Stimulated activated CD8-positive, alpha-beta memory T cell treated with anti-CD3 and anti-CD28 coated beads, Interleukin-4, amount 100 ng/mL, for 4 hours (primary cell): ENCODE results near the gene SCAF4.
"Not testable (repeated sequence)": the region's sequence is repeated elsewhere in the genome, so short reads cannot be mapped to it uniquely, and the experiment has no call there.

Experiments
- DNase-seq, 2 donors: peaks; one replicate each; pipeline ENCODE4 v3.0.0-alpha.2; 2020; ENCODE audit warnings: low read depth in 2 of 2, low spot score in 1 of 2

The SCAF4 gene, protein sequence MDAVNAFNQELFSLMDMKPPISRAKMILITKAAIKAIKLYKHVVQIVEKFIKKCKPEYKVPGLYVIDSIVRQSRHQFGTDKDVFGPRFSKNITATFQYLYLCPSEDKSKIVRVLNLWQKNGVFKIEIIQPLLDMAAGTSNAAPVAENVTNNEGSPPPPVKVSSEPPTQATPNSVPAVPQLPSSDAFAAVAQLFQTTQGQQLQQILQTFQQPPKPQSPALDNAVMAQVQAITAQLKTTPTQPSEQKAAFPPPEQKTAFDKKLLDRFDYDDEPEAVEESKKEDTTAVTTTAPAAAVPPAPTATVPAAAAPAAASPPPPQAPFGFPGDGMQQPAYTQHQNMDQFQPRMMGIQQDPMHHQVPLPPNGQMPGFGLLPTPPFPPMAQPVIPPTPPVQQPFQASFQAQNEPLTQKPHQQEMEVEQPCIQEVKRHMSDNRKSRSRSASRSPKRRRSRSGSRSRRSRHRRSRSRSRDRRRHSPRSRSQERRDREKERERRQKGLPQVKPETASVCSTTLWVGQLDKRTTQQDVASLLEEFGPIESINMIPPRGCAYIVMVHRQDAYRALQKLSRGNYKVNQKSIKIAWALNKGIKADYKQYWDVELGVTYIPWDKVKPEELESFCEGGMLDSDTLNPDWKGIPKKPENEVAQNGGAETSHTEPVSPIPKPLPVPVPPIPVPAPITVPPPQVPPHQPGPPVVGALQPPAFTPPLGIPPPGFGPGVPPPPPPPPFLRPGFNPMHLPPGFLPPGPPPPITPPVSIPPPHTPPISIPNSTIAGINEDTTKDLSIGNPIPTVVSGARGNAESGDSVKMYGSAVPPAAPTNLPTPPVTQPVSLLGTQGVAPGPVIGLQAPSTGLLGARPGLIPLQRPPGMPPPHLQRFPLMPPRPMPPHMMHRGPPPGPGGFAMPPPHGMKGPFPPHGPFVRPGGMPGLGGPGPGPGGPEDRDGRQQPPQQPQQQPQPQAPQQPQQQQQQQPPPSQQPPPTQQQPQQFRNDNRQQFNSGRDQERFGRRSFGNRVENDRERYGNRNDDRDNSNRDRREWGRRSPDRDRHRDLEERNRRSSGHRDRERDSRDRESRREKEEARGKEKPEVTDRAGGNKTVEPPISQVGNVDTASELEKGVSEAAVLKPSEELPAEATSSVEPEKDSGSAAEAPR

DNA sequence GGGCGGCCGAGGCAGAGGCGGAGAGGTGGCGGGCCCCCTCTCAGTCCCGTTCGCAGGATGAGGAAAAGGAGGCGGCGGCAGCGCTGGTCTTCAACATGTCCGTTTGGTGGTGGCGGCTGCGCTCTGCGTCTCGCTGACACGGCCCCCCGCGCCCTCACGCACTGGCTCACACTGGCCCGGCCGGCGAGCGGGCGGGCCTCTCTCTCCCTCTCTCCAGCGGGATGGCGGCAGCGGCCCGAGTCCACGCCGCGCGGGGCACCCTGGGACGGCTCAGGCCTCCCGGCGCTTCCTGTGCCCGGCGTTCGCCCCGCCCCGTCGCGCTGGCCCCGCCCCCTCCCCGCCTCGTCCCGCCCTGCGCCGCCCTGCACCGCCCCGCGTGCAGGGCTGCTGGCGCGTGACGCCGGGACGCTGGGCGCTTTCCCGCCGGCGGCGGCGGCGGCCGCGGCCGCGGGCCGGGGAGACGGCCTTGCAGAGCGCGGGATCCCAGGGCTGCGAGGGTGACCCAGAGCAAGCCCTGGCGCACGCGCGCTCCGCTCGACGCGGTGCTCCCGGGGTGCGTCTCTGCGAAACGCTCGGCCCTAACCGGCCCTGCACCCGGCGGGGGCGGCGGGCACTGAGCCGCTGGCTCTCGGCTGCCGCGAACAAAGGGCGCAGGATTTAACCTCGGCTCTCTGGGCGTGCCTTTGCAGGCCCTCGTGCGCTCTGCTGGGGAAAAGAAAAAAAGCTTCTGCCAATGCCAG lies at the start of gene SCAF4:
Gene SCAF4 (minus strand): TSS at position 262 of the 740 bp plus-strand sequence. CDS start 426 bp downstream, outside the sequence.
- DNase-seq: peak; percentile 52 to 65

DNA sequence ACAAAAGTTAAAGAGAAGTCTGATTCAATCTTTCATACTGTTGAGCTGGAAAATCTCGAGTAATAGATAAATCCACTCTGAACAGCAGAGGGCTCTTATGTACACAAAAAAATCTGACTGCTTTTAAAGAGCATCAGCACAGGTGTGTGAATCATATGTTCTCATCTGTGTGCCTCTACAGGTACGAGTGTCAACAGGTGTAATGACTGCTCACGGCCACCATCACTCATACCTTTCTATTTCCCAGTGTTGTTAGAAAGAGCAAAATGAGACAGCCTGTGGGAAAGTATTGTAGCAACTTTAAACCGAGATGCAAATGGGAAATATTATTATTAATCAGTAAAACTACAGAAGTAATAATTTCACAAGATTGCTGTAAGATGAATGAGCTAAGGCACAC lies 49.0 kb upstream of the SCAF4 start:
- DNase-seq: no peak

DNA sequence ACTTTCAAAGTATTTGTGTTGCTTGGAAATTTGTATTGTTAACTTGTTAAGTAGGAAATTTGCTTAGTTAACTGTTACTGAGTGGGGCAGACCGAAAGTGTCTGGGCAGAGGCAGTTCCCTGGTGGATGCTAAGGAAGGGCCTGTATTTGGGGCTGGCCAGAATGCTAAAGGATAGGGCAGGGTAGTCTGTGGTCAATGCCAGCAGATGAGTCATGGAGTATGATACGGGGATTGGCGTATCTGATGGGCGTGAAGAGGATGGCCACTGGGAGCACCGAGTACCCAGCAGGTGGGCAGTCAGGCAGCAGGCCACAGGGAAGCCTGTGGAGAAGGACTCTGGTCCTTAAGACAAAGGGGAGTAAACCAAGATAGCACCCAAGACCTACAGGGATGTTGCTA lies 46.6 kb upstream of the SCAF4 start:
- DNase-seq: no peak

DNA sequence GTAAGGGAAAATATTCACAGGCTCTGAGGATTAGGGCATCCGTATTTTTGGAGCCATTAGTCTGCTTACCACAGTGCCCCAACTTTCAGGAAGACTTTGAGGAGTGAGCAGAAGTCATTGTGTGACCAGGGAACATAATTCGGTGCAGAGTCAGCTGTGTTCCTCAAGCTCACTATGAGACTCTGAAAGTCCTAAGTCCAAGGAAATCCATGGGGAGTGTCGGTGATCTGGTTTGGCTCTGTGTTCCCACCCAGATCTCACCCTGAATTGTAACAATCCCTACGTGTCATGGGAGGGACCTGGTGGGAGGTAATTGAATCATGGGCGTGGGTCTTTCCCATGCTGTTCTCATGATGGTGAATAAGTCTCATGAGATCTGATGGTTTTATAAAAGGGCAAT lies 45.9 kb upstream of the SCAF4 start:
- DNase-seq: no peak

DNA sequence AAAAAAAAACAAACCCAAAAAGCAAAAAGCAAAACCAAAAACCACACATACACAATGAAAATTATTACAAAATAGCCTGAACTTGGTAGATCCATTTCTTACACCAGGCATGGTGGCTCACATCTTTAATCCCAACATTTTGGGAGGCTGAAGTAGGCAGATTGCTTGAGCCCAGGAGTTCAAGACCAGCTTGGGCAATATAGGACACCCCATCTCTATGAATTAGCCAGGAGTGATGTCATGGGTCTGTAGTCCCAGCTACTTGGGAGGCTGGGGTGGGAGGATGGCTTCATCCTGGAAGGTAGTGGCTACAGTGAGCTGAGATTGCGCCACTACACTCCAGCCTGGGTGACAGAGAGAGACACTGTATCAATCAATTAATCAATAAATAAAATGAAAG lies 42.1 kb upstream of the SCAF4 start:
- no peak for DNase-seq

DNA sequence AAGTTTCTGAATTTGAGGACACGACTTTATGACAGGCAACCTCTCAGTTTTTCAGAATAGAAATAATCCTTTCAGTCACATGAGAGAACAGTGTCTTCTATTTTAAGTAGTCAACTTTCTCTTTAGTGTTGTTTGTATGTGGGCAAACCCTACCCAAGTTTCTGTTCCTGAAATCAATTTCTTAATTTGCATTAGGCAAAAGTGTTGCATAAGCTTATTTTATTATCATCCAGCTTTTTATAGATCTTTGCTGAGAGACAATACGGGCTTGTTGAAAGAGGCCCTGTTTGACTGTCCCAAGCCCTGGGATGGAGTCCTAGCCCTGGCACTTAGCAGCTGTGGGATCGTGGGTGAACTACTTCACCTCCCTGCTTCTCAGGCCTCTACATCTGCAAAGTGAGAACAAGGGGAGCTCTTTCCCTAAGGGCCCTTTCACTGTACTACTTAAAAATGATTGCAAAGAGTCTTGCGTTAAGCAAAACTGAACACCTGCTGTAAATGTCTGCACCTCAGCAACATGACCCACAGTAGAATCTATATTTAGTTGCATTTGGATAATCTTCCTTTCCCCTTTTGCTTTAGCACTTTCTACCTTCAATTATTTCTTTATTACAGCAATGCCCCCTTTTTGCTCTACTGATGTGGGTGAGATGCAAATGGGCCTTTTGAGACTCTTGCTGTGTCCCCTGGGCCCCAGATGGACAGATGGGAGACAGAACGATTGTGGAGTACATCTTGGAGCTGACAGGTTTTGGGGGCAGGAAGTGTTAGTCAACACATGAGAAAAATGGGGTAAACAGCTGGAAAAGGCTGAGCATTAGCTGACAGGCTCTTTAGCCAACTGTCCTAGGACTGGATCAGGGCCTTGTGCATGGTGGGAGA lies 41.0 kb upstream of the SCAF4 start:
- DNase-seq: no peak

DNA sequence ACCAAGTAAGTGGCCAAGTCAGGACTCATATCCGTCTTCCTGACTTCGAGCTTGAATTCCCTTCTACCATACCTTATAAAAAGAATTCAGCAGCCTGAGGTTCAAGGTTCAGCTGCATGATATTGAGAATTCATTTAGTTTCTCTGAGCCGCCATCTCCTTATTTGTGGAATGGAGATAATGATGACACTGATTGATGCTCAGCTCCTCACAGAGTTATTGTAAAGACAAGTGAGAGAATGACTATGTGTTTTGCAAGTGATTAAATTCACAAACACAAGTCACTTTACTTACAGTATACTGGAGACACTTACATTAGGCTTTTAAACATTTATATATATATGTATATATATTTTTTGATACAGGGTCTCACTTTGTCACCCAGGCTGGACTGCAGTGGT lies 39.8 kb upstream of the SCAF4 start:
- DNase-seq: no peak

DNA sequence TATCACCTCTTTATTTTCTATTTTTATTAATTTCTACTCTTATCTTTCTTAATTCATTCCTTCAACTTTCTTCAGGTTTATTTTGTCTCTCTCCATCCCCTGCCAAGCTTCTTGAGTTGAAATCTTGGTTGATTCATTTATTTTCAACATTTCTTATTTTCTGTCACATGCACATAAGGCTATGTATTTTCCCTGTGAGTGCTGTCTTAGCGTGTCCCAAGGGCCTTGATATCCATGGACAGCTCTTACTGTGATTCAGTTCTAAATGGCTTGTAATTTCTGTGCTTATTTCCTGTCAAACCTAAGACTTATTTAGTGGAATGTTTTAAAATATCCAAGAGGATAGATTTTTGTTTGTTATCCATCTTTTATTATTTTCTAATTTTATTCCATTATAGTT lies 36.8 kb upstream of the SCAF4 start:
- no peak for DNase-seq

DNA sequence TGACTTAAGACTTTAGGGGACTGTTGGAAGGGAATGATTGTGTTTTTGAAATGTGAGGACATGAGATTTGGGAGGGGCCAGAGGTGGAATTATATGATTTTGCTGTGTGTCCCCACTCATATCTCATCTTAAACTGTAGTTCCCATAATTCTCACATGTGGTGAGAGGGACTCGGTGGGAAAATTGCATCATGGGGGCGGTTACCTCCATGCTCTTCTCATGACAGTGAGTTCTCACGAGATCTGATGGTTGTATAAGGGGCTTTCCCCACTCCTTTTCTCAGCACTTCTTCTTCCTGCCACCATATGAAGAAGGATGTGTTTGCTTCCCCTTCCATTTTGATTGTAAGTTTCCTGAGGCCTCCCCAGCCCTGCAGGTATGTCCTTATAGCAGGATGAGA lies 35.0 kb upstream of the SCAF4 start:
- DNase-seq: no peak

DNA sequence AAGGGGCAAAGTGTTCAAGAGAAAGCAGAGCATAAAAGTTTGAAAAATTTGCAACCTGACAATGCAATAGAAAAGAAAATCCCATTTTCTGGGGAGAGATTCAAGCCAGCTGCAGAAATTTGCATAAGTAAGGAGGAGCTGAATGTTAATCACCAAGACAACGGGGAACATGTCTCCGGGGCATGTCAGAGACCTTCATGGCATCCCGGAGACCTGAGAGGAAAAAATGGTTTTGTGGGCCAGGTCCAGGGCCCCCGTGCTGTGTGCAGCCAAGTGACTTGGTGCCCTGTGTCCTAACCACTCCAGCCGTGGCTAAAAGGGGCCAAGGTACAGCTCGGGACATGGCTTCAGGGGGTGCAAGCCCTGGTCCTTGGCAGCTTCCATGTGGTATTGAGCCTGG lies 33.9 kb upstream of the SCAF4 start:
- DNase-seq: not testable (repeated sequence)

DNA sequence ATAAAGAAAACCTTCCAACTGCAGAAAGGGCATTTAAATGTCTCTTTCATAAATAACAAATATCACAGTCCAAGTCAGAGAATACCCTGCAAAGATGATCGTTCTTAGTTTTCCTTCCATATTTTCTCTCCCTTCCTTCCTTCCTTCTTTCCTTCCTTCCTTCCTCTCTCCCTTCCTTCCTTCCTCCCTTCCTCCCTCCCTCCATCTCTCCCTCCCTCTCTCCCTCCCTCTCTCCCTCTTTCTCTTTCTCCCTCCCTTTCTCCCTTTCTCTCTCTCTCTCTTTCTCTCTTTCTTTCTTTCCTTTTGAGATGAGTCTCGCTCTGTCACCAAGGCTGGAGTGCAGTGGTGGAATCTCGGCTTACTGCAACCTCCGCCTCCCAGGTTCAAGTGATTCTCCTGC lies 29.0 kb upstream of the SCAF4 start:
- no peak for DNase-seq

DNA sequence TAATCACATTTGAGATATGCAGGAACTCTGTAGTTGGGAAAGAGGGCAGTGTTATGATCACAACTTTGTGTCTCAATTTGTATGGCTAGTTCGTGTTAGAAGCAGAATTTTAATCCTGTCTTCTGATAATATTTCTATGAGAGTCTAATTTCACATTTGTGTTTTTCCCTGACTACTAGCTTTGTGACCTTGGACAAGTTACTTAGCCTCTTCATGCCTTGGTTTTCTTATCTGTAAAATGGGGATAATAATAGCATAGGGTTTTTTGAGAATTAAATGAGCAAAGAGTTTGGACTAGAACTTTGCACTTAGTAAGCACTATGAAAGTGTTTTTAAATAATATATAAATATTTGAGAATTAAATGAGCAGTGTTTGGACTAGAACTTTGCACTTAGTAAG lies 24.9 kb upstream of the SCAF4 start:
- no peak for DNase-seq

DNA sequence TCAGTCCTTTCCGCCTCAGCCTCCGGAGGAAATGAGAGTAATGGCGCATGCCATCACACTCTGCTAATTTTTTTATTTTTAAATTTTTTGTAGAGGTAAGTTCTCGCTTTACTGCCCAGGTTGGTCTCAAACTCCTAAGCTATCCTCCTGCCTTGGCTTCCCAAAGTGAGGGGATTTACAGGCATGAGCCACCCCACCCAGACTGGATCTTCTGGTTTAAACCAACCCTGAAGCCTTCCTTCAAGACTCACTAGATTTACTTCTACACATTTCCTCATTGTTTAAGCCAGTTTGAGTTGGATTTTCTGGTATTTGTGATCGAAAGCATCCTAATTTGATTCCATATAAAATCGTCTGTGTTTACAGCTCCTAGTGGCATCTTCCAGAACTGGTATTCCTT lies 23.1 kb upstream of the SCAF4 start:
- no peak for DNase-seq

DNA sequence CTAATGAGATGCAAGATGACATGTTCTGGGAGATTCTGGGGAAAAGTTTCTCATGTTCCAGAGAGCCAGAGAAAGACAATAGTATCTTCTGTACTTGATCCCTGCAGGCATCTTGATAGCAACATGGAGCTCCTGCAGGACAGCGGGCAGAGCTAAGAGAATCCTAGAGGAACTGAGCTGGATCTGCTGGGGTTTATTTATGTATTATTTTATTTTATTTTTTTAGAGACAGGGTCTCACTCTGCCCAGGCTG lies 22.7 kb upstream of the SCAF4 start:
- DNase-seq: no peak

DNA sequence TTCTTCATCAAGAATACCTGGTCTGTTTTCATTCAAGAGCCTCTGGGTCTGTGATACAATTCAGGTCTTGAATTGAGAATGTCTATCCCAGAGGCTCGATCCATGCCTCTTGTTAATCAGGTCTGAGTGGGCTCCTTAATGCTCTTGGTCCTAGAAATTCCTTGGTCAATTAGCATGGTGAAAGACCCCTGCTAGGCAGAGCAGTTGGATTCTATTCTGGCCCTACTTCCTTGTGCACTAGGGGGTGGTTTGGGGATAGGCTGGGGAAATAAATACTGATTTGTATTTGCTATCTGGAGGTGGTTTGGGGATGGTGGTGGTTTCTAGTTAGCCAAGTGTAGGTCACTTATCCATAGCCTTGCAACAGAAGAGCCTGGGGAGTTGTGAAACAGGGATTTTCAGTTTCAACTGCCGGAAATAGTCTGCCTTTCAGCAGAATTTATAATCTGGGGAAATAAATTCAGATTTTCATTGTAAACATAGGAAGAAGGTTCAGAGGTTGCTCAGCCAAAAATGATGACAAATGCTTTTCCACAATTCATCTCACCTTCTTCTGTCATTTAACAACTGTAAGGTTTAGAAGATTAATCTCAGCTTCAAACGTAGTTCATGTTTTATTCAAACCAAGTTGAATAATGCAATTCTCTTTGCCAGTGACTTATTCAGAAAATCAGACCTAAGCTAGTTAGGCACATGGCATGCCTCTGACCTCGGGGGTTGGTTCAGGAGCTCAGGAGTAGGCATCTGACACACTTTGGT lies 22.2 kb upstream of the SCAF4 start:
- no peak for DNase-seq

DNA sequence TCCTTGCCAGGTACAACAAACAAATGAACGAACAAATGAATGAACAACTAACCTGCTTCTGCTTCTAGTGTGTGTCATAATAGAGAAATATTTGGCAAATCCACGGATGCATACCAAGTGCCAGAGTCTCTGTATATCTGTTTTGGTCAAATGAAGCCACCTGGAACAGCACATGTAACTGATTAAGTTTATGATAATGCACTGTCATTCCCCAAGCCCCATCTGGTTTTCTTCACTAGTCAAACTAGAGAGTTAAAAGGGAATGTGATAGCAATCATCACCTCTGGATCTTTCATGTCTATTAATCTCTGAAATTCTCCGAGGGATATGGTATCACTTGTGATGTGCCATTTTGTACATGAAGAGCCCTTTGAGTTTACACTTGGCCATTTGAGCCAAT lies 21.0 kb upstream of the SCAF4 start:
- no peak for DNase-seq

DNA sequence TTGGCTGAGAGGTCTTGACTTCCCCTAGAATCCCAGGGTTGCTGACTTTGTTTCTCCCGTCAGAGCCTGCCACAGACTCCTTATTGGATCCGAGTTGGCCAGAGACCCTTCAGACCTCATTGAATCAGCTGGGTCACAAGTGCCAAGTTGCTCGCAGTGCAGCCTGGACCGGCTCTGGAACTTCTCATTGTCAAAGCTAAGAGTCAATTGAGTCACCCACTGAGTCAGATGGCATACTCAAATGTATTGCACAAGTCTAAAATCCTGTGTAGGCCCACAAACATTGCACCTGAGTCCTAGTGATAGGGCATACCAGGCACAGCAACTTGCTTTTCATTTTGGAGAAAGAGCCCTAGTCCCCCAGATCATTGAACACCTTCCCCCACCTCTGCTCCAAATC lies 20.4 kb upstream of the SCAF4 start:
- DNase-seq: no peak

DNA sequence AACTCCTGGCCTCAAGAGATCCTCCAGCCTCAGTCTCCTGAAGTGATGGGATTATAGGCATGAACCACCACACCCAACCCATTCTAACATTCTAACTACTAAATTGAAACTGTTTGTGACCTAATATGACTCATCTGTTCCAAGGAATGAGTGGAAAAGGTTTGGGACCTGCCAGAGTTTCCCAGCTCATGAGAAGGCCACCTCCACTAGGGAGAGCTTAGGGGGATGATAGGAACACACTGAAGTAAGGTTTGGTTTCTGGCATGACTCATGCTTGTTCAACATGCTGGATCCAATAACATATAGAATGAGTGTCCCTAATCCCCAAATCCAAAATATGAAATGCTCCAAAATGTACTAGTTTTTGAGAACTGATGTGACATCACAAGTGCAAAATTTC lies 18.9 kb upstream of the SCAF4 start:
- DNase-seq: no peak

DNA sequence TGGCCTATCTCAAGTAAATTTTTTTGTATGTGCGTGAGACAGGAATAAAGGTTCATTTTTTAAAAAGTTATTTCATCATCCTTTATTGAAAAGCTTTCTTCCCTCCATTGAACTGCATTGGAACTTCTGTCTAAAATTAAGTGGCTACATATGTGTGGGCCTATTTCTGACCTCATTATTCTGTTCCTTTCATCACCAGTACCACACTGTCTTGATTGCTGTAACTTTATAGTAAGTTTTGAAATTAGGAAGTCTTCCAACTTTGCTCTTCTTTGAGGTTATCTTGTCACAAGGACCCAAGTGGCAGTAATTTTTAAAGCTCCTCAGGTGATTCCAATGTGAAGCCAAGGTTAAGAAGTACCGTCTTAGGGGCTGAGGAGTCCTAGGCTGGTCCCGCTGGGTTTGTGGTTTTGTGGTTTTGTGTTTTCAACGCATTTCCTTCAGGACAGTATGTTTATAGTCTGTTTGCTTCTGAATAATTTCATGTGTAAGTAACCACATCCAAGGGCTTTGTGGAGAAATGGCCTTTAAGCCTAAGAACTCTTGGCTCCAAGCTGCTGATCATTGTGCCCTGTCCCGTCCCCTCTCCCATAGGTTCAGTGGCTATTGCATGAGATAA lies 12.4 kb upstream of the SCAF4 start:
- DNase-seq: no peak
